OCI-LY3 (cell line): Measurements from ENCODE around the gene SGCE.

Experiments
- H2AFZ ChIP-seq: fragments of 200-600, 300-600 bp; shearing (Covaris generic); 2 replicates; pipeline ENCODE4 v1.6.0; 2014; ENCODE audit warnings: antibody characterized with exemption, low read depth, low read length
- H3K27ac ChIP-seq: fragments of 200-600, 300-600 bp; sonication (generic); 2 replicates; pipeline ENCODE4 v1.5.1; 2014; ENCODE audit warnings: mild to moderate bottlenecking, low read length, moderate library complexity, mixed read lengths
- H3K27me3 ChIP-seq: fragments of 200-600, 300-600 bp; sonication (generic); 2 replicates; pipeline ENCODE4 v1.6.1; 2014; ENCODE audit warnings: low read depth, low read length, mixed read lengths
- H3K36me3 ChIP-seq: fragments of 200-600, 300-600 bp; sonication (generic); replicated peaks from 2 replicates; pipeline ENCODE3; 2014; ENCODE audit warnings: low read depth, low read length, mixed read lengths
- H3K4me1 ChIP-seq: fragments of 300-600, 200-600 bp; sonication (generic); 2 replicates; pipeline ENCODE4 v1.6.1; 2014; ENCODE audit warnings: low read length, mixed read lengths
- H3K4me2 ChIP-seq: fragments of 200-600, 300-600 bp; sonication (generic); 2 replicates; pipeline ENCODE4 v1.6.1; 2014; ENCODE audit warnings: low read length, mixed read lengths
- H3K4me3 ChIP-seq: fragments of 300-600, 200-600 bp; sonication (generic); 2 replicates; pipeline ENCODE4 v1.5.1; 2014; ENCODE audit warnings: antibody characterized with exemption, mild to moderate bottlenecking, low read length, moderate library complexity
- H3K79me2 ChIP-seq: fragments of 300-600, 200-600 bp; shearing (Covaris generic); 2 replicates; pipeline ENCODE4 v1.6.1; 2014; ENCODE audit warnings: mild to moderate bottlenecking, low read length, mixed read lengths
- H3K9ac ChIP-seq: fragments of 300-600, 200-600 bp; shearing (Covaris generic); 2 replicates; pipeline ENCODE4 v1.6.0; 2014; ENCODE audit warnings: mild to moderate bottlenecking, low read length, moderate library complexity
- H3K9me3 ChIP-seq: fragments of 200-600, 300-600 bp; shearing (Covaris generic); 2 replicates; pipeline ENCODE4 v1.6.1; 2014; ENCODE audit warnings: low read length, mixed read lengths; ENCODE audit not compliant: insufficient read depth
- H4K20me1 ChIP-seq: fragments of 200-600, 300-600 bp; sonication (generic); 2 replicates; pipeline ENCODE4 v1.6.1; 2016; ENCODE audit warnings: low read length, mixed read lengths; ENCODE audit not compliant: insufficient read depth
- CTCF ChIP-seq: fragments of 200-600, 300-600 bp; sonication (generic); IDR thresholded peaks from 2 replicates; pipeline ENCODE4 v1.5.1; 2014; ENCODE audit warnings: antibody characterized with exemption, low read length, low read depth
- EZH2phosphoT487 ChIP-seq: fragments of 200-600 bp; shearing (Covaris generic); IDR thresholded peaks from 2 replicates; pipeline ENCODE4 v1.6.1; 2018; ENCODE audit warnings: antibody characterized with exemption, mixed run types, low read depth

The SGCE gene

GRCh38 chr7:94602181-94602580 is 53.8 kb downstream of the SGCE start:
- H3K9ac ChIP-seq, result no peak overlapping the region

GRCh38 chr7:94600267-94600666 is 55.7 kb downstream of the SGCE start:
- Histone ChIP-seq H3K27ac (no peak overlapping the region), H3K9me3 (no peaks in the 10 kb centered on the region), H3K36me3 (peaks cover 8% of the 10 kb centered on the region), H3K4me1 (peaks cover 11% of the 10 kb centered on the region), H3K79me2 (no peaks in the 10 kb centered on the region), H3K4me2 (no peak overlapping the region), H3K27me3 (no peaks in the 10 kb centered on the region), H3K9ac (no peak overlapping the region), H4K20me1 (no peaks in the 10 kb centered on the region), H3K4me3 (no peak overlapping the region), H2AFZ (no peak overlapping the region)
- TF ChIP-seq CTCF (no peak), EZH2phosphoT487 (no peak)

More at GRCh38 chr7:94602181-94602580, 53.8 kb downstream of the SGCE start:
- Histone ChIP-seq H3K79me2 (no peaks in the 10 kb centered on the region), H3K27me3 (no peaks in the 10 kb centered on the region), H3K4me2 (no peak overlapping the region), H3K36me3 (peaks cover 18% of the 10 kb centered on the region), H3K4me3 (no peak overlapping the region), H3K9me3 (peaks cover 13% of the 10 kb centered on the region; the same call in 1 of the 2 replicates), H2AFZ (no peak overlapping the region), H3K4me1 (peaks cover 28% of the 10 kb centered on the region), H3K27ac (no peak overlapping the region), H4K20me1 (no peaks in the 10 kb centered on the region)
- TF ChIP-seq EZH2phosphoT487, result no peak

DNA sequence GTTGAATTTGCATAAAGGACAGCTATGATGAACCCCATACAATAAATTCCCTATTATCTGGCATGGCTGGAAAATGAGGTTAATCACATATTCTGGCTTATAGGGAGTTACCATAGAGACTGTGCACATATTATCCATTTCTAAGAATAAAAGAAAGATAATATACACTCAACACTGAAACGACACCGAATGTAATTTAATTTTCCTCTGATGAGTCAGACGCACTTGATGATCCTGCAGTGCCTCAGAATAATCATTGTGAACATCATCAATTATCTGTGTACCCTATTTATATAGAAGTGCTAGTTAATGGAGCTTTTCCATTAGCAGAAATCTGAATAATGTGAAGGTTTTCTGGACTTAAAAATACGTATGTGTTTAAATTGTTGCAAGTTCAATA is 60.2 kb downstream of the SGCE start:
- TF ChIP-seq EZH2phosphoT487, result no peak
- no peak for TF ChIP-seq CTCF
- no peaks in the 10 kb centered on the region; the same call in 1 of the 2 replicates for H3K9me3 ChIP-seq
- no peak overlapping the region for H2AFZ ChIP-seq
- no peak overlapping the region for H3K4me2 ChIP-seq
- no peaks in the 10 kb centered on the region for H3K36me3 ChIP-seq
- no peaks in the 10 kb centered on the region for H4K20me1 ChIP-seq
- H3K9ac ChIP-seq, result no peak overlapping the region
- no peaks in the 10 kb centered on the region for H3K79me2 ChIP-seq
- H3K27me3 ChIP-seq, result no peaks in the 10 kb centered on the region
- no peak overlapping the region for H3K4me3 ChIP-seq
- H3K4me1 ChIP-seq, result peaks cover 11% of the 10 kb centered on the region
- no peak overlapping the region for H3K27ac ChIP-seq

GRCh38 chr7:94594882-94595281 is 61.1 kb downstream of the SGCE start:
- peaks cover 17% of the 10 kb centered on the region for H3K4me1 ChIP-seq
- H3K9me3 ChIP-seq, result no peaks in the 10 kb centered on the region; the same call in 1 of the 2 replicates
- H2AFZ ChIP-seq, result no peak overlapping the region
- H3K4me2 ChIP-seq, result no peak overlapping the region
- TF ChIP-seq EZH2phosphoT487 (no peak), CTCF (no peak)
- no peak overlapping the region for H3K9ac ChIP-seq
- H3K36me3 ChIP-seq, result no peaks in the 10 kb centered on the region
- no peaks in the 10 kb centered on the region for H3K79me2 ChIP-seq
- H3K4me3 ChIP-seq, result no peak overlapping the region
- H4K20me1 ChIP-seq, result no peaks in the 10 kb centered on the region
- no peaks in the 10 kb centered on the region for H3K27me3 ChIP-seq
- no peak overlapping the region for H3K27ac ChIP-seq
